Peyer's patch (tissue), 4 donors: Measurements from ENCODE around the gene IL3RA.

Source experiments
- POLR2A ChIP-seq, 2 donors: fragments of 450-650 bp; IDR thresholded peaks; one replicate each; pipeline ENCODE4 v1.5.1; 2017; ENCODE audit warnings: antibody characterized with exemption in 2 of 2, mild to moderate bottlenecking in 2 of 2, moderate library complexity in 2 of 2
- TF ChIP-seq, protein P1 (sequence below), 6 experiments: fragments of 450-650 bp in 4 of 6; fragments of 200-600 bp in 2 of 6; sonication (generic) in 1 of 6; IDR thresholded peaks; one replicate each; pipeline ENCODE4 v1.5.1; 2017 to 2019; ENCODE audit warnings: antibody characterized with exemption in 6 of 6, mild to moderate bottlenecking in 3 of 6, moderate library complexity in 1 of 6

DNA sequence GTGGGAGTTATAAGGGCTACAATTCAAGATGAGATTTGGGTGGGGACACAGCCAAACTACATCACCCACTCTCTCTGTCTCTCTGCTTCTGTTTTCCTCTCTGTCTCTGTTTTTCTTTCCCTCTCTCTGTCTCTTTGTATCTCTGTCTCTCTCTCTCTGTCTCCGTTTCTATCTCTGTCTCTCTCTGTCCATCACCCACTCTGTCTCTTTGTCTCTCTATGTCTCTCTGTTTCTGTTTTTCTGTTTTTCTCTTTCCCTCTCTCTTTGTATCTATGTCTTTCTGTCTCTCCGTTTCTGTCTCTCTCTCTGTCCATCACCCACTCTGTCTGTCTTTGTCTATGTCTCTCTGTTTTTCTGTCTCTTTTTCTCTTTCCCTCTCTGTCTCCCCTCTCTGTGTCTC lies 25.3 kb downstream of the IL3RA start:
- TF ChIP-seq, protein P1, sequence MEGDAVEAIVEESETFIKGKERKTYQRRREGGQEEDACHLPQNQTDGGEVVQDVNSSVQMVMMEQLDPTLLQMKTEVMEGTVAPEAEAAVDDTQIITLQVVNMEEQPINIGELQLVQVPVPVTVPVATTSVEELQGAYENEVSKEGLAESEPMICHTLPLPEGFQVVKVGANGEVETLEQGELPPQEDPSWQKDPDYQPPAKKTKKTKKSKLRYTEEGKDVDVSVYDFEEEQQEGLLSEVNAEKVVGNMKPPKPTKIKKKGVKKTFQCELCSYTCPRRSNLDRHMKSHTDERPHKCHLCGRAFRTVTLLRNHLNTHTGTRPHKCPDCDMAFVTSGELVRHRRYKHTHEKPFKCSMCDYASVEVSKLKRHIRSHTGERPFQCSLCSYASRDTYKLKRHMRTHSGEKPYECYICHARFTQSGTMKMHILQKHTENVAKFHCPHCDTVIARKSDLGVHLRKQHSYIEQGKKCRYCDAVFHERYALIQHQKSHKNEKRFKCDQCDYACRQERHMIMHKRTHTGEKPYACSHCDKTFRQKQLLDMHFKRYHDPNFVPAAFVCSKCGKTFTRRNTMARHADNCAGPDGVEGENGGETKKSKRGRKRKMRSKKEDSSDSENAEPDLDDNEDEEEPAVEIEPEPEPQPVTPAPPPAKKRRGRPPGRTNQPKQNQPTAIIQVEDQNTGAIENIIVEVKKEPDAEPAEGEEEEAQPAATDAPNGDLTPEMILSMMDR (IDR thresholded peaks at IDR 0.05): no peak
- TF ChIP-seq POLR2A (IDR thresholded peaks at IDR 0.05): no peak
